ENCODE data around the gene MPST.

MPST gene

DNA sequence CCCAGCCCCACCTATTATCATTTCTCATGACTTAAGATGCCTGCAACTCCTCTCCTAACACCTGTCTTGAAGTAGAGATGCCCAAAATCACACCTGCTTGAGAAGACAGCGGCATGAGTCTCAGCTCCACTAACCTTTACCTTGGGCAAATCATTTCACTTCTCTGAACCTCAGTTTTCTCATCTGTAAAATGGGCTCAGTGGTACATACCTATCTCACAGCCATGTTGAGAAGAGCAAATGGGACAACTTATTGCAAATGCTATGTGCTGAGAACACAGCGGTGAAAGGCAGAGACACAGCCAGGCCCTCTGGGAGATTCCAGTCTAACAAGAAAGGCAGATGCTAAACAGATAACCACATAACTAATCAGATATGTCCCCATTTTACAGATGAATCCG lies 8.1 kb upstream of the MPST start:
- Histone ChIP-seq H3K4me2 (ENCODE audit: low read depth, low read length, poor library complexity, severe bottlenecking) (no peak overlapping the region), H3K4me1 (ENCODE audit: insufficient read depth, low read length, poor library complexity, severe bottlenecking) (peaks cover 29% of the 10 kb centered on the region), H3K4me3 (ENCODE audit: low read length, poor library complexity, severe bottlenecking) (no peak overlapping the region), H3K9me3 (ENCODE audit: insufficient read depth, low read depth, low read length) (no peaks in the 10 kb centered on the region), H3K9ac (ENCODE audit: low read depth, low read length, poor library complexity, severe bottlenecking) (no peak overlapping the region), H3K36me3 (ENCODE audit: insufficient read depth, low read length) (no peaks in the 10 kb centered on the region), H3K27me3 (ENCODE audit: insufficient read depth, low read length, poor library complexity, severe bottlenecking) (no peaks in the 10 kb centered on the region), H2AFZ (ENCODE audit: low read length) (no peak overlapping the region), H4K20me1 (ENCODE audit: insufficient read depth, low read length, poor library complexity, severe bottlenecking) (peaks cover 1% of the 10 kb centered on the region), H3K79me2 (ENCODE audit: insufficient read depth, low read length) (peaks cover 6% of the 10 kb centered on the region; the same call in 1 of the 2 replicates), H3F3A (ENCODE audit: low read depth) (no peaks in the 10 kb centered on the region), H3K9me2 (replicated peaks; ENCODE audit: low read depth, low read length) (no peaks in the 10 kb centered on the region)
- TF ChIP-seq, protein P1, sequence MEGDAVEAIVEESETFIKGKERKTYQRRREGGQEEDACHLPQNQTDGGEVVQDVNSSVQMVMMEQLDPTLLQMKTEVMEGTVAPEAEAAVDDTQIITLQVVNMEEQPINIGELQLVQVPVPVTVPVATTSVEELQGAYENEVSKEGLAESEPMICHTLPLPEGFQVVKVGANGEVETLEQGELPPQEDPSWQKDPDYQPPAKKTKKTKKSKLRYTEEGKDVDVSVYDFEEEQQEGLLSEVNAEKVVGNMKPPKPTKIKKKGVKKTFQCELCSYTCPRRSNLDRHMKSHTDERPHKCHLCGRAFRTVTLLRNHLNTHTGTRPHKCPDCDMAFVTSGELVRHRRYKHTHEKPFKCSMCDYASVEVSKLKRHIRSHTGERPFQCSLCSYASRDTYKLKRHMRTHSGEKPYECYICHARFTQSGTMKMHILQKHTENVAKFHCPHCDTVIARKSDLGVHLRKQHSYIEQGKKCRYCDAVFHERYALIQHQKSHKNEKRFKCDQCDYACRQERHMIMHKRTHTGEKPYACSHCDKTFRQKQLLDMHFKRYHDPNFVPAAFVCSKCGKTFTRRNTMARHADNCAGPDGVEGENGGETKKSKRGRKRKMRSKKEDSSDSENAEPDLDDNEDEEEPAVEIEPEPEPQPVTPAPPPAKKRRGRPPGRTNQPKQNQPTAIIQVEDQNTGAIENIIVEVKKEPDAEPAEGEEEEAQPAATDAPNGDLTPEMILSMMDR (conservative IDR thresholded peaks at IDR 0.05; ENCODE audit: low read length) = no peak
- no peak for TF ChIP-seq EZH2phosphoT487 (IDR thresholded peaks at IDR 0.05; ENCODE audit: borderline replicate concordance)

DNA sequence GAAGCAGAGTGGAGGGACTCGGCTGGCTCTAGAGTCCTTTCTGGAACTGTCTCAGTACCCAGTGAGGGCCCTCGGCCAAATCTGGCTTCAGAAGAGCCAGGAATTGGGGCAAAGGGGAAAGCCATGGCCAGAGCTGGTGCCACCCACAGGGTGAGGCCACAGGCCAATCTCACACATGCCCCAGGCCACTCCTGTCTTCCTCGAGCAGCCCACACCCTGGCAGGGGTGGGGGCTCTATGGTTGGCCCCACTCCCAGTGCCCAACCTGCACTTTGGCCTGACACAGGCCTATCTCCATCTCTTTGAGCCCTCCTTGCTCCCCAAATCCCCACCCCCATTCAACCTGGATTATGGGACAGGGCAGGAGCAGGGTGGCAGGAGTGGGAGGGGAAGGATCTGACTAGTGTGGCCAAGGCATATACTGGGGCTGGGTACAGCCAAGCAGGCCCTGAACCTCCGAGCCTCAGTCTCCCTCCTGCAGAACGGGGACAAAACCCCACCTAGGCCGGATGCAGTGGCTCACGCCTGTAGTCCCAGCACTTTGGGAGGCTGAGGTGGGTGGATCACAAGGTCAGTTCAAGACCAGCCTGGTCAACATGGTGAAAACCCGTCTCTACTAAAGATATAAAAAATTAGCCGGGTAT lies 7.2 kb upstream of the MPST start:
- H3K9me3 ChIP-seq (ENCODE audit: insufficient read depth, low read depth, low read length) = no peaks in the 10 kb centered on the region
- peaks cover 10% of the 10 kb centered on the region for H4K20me1 ChIP-seq (ENCODE audit: insufficient read depth, low read length, poor library complexity, severe bottlenecking)
- TF ChIP-seq EZH2phosphoT487 (IDR thresholded peaks at IDR 0.05; ENCODE audit: borderline replicate concordance) = no peak
- TF ChIP-seq, protein P1 (conservative IDR thresholded peaks at IDR 0.05; ENCODE audit: low read length) = no peak
- no peaks in the 10 kb centered on the region for H3K9me2 ChIP-seq (replicated peaks; ENCODE audit: low read depth, low read length)
- H2AFZ ChIP-seq (ENCODE audit: low read length) = no peak overlapping the region
- no peaks in the 10 kb centered on the region for H3F3A ChIP-seq (ENCODE audit: low read depth)
- H3K4me3 ChIP-seq (ENCODE audit: low read length, poor library complexity, severe bottlenecking) = no peak overlapping the region
- peaks cover 34% of the 10 kb centered on the region for H3K4me1 ChIP-seq (ENCODE audit: insufficient read depth, low read length, poor library complexity, severe bottlenecking)
- H3K4me2 ChIP-seq (ENCODE audit: low read depth, low read length, poor library complexity, severe bottlenecking) = no peak overlapping the region
- peaks cover 15% of the 10 kb centered on the region; the same call in 1 of the 2 replicates for H3K79me2 ChIP-seq (ENCODE audit: insufficient read depth, low read length)
- H3K27me3 ChIP-seq (ENCODE audit: insufficient read depth, low read length, poor library complexity, severe bottlenecking) = no peaks in the 10 kb centered on the region
- no peaks in the 10 kb centered on the region for H3K36me3 ChIP-seq (ENCODE audit: insufficient read depth, low read length)
- no peak overlapping the region for H3K9ac ChIP-seq (ENCODE audit: low read depth, low read length, poor library complexity, severe bottlenecking)

DNA sequence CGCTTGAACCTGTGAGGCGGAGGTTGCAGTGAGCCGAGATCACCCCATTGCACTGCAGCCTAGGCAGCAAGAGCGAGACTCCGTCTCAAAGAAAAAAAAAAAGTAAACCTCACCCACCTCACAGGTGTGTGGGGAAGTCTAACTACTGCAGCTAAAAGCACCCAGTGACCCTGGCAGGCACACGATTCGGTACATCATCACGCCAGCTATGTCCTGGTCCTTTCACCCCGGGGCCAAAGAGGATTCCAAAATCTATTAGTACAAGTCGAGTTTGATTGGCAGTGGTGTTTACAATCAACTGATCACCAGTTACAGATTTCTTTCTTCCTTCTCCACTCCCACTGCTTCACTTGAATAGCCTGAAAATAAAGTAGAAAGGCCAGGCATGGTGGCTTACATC lies 6.6 kb upstream of the MPST start:
- Histone ChIP-seq H3K27me3 (ENCODE audit: insufficient read depth, low read length, poor library complexity, severe bottlenecking) (no peaks in the 10 kb centered on the region), H2AFZ (ENCODE audit: low read length) (no peak overlapping the region), H3K36me3 (ENCODE audit: insufficient read depth, low read length) (no peaks in the 10 kb centered on the region), H3F3A (ENCODE audit: low read depth) (no peaks in the 10 kb centered on the region), H3K9me2 (replicated peaks; ENCODE audit: low read depth, low read length) (no peaks in the 10 kb centered on the region), H3K4me3 (ENCODE audit: low read length, poor library complexity, severe bottlenecking) (no peak overlapping the region), H3K4me2 (ENCODE audit: low read depth, low read length, poor library complexity, severe bottlenecking) (no peak overlapping the region), H4K20me1 (ENCODE audit: insufficient read depth, low read length, poor library complexity, severe bottlenecking) (peaks cover 15% of the 10 kb centered on the region), H3K9ac (ENCODE audit: low read depth, low read length, poor library complexity, severe bottlenecking) (no peak overlapping the region), H3K9me3 (ENCODE audit: insufficient read depth, low read depth, low read length) (no peaks in the 10 kb centered on the region), H3K79me2 (ENCODE audit: insufficient read depth, low read length) (peaks cover 20% of the 10 kb centered on the region), H3K4me1 (ENCODE audit: insufficient read depth, low read length, poor library complexity, severe bottlenecking) (peaks cover 34% of the 10 kb centered on the region)
- TF ChIP-seq, protein P1 (conservative IDR thresholded peaks at IDR 0.05; ENCODE audit: low read length) = no peak
- no peak for TF ChIP-seq EZH2phosphoT487 (IDR thresholded peaks at IDR 0.05; ENCODE audit: borderline replicate concordance)

Data from Loucy (cell line).